OCI-LY7 (cell line): Measurements from ENCODE around the gene CBR3.

Source experiments
- EZH2phosphoT487 ChIP-seq: fragments of 200-600 bp; sonication (generic); IDR thresholded peaks from 2 replicates; pipeline ENCODE4 v1.6.1; 2018; ENCODE audit warnings: low read depth, borderline replicate concordance, mild to moderate bottlenecking, mixed run types, antibody characterized with exemption, low read length, moderate library complexity, mixed read lengths
- TF ChIP-seq, protein P1 (sequence below): fragments of 200-600 bp; sonication (generic); conservative IDR thresholded peaks from 2 replicates; pipeline ENCODE4 v1.5.1; 2014; ENCODE audit warnings: mild to moderate bottlenecking, antibody characterized with exemption, low read length, moderate library complexity, mixed read lengths

DNA sequence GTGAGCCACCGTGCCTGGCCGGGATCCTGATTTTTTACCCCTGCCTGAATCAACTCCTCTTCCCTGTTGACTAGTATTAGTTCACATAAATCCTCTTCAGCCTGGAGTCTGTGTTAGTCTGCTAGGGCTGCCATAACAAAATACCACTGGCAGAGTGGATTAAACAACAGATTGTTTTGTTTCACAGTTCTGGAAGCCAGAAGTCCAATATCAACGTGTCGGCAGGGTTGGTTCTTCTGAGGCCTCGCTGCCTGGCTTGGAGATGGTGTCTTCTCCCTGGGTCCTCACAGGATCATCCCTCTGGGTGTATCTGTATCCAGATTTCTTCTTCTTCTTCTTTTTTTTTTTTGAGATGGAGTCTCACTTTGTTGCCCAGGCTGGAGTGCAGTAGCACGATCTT is 39.9 kb downstream of the CBR3 start:
- TF ChIP-seq, protein P1, sequence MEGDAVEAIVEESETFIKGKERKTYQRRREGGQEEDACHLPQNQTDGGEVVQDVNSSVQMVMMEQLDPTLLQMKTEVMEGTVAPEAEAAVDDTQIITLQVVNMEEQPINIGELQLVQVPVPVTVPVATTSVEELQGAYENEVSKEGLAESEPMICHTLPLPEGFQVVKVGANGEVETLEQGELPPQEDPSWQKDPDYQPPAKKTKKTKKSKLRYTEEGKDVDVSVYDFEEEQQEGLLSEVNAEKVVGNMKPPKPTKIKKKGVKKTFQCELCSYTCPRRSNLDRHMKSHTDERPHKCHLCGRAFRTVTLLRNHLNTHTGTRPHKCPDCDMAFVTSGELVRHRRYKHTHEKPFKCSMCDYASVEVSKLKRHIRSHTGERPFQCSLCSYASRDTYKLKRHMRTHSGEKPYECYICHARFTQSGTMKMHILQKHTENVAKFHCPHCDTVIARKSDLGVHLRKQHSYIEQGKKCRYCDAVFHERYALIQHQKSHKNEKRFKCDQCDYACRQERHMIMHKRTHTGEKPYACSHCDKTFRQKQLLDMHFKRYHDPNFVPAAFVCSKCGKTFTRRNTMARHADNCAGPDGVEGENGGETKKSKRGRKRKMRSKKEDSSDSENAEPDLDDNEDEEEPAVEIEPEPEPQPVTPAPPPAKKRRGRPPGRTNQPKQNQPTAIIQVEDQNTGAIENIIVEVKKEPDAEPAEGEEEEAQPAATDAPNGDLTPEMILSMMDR: no peak
- TF ChIP-seq EZH2phosphoT487: no peak
